K562 (cell line): ENCODE results near the gene MBNL1. TPM values are rescaled to one million over a fixed set of nuclear protein-coding genes. Genes with fewer than 3 reads are reported as not detected.

Experiments
- ETV6 ChIP-seq, 3 experiments: fragments of 150-350 bp in 1 of 3; sonication (generic) in 1 of 3; formaldehyde crosslinking in 1 of 3; IDR thresholded peaks; 2 replicates each; pipeline versions ENCODE4 v1.6.1 to v1.8.0; 2014 to 2022; ENCODE audit warnings: borderline replicate concordance in 2 of 3, low read depth in 2 of 3, antibody characterized with exemption in 1 of 3, low read length in 1 of 3, mild to moderate bottlenecking in 1 of 3, missing genetic modification reagents in 1 of 3
- KDM4B ChIP-seq, 2 experiments: fragments of 450-650 bp in 1 of 2; sonication (generic) in 1 of 2; IDR thresholded peaks; 2 replicates each; pipeline ENCODE4 v1.6.1; 2016 to 2017; ENCODE audit warnings: borderline replicate concordance in 2 of 2, antibody characterized with exemption in 1 of 2, low read depth in 1 of 2, mild to moderate bottlenecking in 1 of 2
- LEF1 ChIP-seq: fragments of 450-650 bp; IDR thresholded peaks from 2 replicates; pipeline ENCODE4 v1.6.1; 2016; ENCODE audit warnings: mild to moderate bottlenecking
- MEF2D ChIP-seq: conservative IDR thresholded peaks from 2 replicates; pipeline ENCODE4 v1.6.1; 2016; ENCODE audit warnings: low read depth, missing genetic modification characterization, missing compliant biosample characterization
- NR1H2 ChIP-seq: sonication (generic); formaldehyde crosslinking; IDR thresholded peaks from 2 replicates; pipeline ENCODE4 v1.4.0; 2020; ENCODE audit warnings: mild to moderate bottlenecking, missing genetic modification reagents
- POLR2A ChIP-seq: fragments of 450-650 bp; conservative IDR thresholded peaks from 2 replicates; pipeline ENCODE4 v1.6.1; 2016
- PTRF ChIP-seq: fragments of 450-650 bp; IDR thresholded peaks from 2 replicates; pipeline ENCODE4 v1.6.1; 2016; ENCODE audit warnings: mild to moderate bottlenecking, missing genetic modification characterization, missing compliant biosample characterization
- RAD21 ChIP-seq, 2 experiments: fragments of 250-450 bp in 1 of 2; fragments of 450-650 bp in 1 of 2; sonication (Bioruptor Pico) in 1 of 2; formaldehyde crosslinking in 1 of 2; IDR thresholded peaks in 1 of 2; conservative IDR thresholded peaks in 1 of 2; 2 replicates each; pipeline versions ENCODE4 v1.4.0 to v1.8.0; 2020 to 2022; ENCODE audit warnings: mild to moderate bottlenecking in 2 of 2, moderate library complexity in 1 of 2
- SAFB ChIP-seq: fragments of 200-400 bp; formaldehyde crosslinking; IDR thresholded peaks from 2 replicates; pipeline ENCODE4 v1.6.1; 2017; ENCODE audit warnings: low read depth, low read length, borderline replicate concordance
- TCF7L2 ChIP-seq: fragments of 150-350 bp; IDR thresholded peaks from 2 replicates; pipeline ENCODE4 v1.6.1; 2016; ENCODE audit warnings: low read depth, mild to moderate bottlenecking, low read length, moderate library complexity
- TFAM ChIP-seq: fragments of 250-450 bp; sonication (Bioruptor Pico); conservative IDR thresholded peaks from 2 replicates; pipeline ENCODE4 v1.5.0; 2021; ENCODE audit warnings: mild to moderate bottlenecking, moderate library complexity
- ZNF165 ChIP-seq: fragments of 250-450 bp; sonication (Bioruptor Pico); IDR thresholded peaks from 2 replicates; pipeline ENCODE4 v1.4.0; 2020; ENCODE audit warnings: borderline replicate concordance
- polyA plus RNA-seq, 8 experiments: library from polyadenylated mRNA; depleted of rRNA in 4 of 8; stranded (reverse) in 5 of 8; unstranded in 3 of 8; fragments of >200 nt; fragmentation: Nextera tagmentation in 2 of 8; fragmentation: Illumina TruSeq in 1 of 8; extraction: Ambion mirVana in 2 of 8; extraction: Trizol in 1 of 8; gene quantifications; 2 replicates each; pipeline versions ENCODE4 v1.2.1 to v1.2.3, GENCODE V29; 2011 to 2014; ENCODE audit warnings: inconsistent platforms in 1 of 8, missing spikeins in 1 of 8
- total RNA-seq, 7 experiments: library from RNA; depleted of rRNA in 6 of 7; stranded (reverse); fragments of >200 nt in 6 of 7; fragmentation: Illumina TruSeq in 2 of 7; extraction: Trizol in 2 of 7; gene quantifications; 2 replicates each; pipeline versions ENCODE4 v1.2.1 to v1.2.3, GENCODE V29; 2011 to 2021; ENCODE audit warnings: low replicate concordance in 1 of 7
- TF ChIP-seq, protein P1 (sequence below): sonication (generic); formaldehyde crosslinking; IDR thresholded peaks from 2 replicates; pipeline ENCODE4 v1.8.1; 2023; ENCODE audit warnings: missing genetic modification reagents, mild to moderate bottlenecking, borderline replicate concordance
- TF ChIP-seq, protein P2 (sequence below): fragments of 450-650 bp; IDR thresholded peaks from 2 replicates; pipeline ENCODE4 v1.6.1; 2018; ENCODE audit warnings: mild to moderate bottlenecking, low read depth; ENCODE audit not compliant: partially characterized antibody
- TF ChIP-seq, protein P3 (sequence below): fragments of 450-650 bp; formaldehyde crosslinking; IDR thresholded peaks from 2 replicates; pipeline ENCODE4 v1.4.0; 2020; ENCODE audit warnings: mild to moderate bottlenecking, moderate library complexity
- TF ChIP-seq, protein P4 (sequence below), 2 experiments: fragments of 200-800 bp in 1 of 2; sonication (Bioruptor generic) in 1 of 2; sonication (generic) in 1 of 2; formaldehyde crosslinking in 1 of 2; IDR thresholded peaks in 1 of 2; conservative IDR thresholded peaks in 1 of 2; 2 replicates each; pipeline versions ENCODE4 v1.5.0 to v1.6.1; 2016 to 2020; ENCODE audit warnings: missing compliant biosample characterization in 1 of 2, missing genetic modification characterization in 1 of 2, missing genetic modification reagents in 1 of 2

The MBNL1 gene
- total and polyA plus RNA-seq, 9 of the 15 experiments (the other 6 are each of a cell fraction or from before 2014, with no cell fraction given), result 70.3 to 243 (median 220) TPM

DNA sequence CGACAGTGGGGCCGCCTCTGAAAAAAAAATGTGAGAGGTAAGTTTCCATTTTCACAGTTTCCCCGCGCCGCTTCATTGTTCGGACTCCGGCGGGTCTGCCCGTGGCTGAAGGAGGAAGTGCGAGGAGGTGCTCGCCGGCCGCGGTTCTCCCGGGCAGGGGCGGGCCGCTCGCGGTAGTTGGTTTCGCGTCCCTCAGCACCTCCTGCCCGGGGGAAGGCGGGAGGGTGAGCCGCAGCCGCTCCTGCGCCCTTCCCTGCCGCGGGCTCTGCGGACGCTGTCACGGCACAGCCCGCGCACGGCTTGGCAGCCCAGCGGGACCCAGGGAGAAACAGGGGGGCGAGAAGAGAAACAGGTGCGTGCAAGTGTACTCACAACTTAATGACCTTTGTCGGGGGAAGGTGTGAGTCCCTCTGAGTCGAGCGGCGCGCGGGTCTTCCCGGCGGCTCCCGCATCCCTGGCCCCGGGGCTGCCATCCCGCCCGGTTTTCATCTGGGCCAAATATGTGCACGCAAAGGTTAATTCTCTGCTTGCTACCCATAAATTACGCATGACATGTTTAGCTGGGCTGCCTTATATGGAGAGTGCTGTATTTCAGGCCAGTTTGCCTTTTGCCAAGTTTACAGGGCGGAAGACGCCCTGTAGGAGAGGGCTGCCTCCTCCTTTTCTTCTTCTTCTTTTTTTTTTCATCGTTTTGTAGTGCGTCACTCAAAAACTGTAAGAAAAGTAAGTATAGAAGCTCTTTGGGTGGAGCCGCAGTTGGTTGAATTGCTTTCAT is 514 bp downstream of the MBNL1 start (continued):
- TF ChIP-seq, protein P1, sequence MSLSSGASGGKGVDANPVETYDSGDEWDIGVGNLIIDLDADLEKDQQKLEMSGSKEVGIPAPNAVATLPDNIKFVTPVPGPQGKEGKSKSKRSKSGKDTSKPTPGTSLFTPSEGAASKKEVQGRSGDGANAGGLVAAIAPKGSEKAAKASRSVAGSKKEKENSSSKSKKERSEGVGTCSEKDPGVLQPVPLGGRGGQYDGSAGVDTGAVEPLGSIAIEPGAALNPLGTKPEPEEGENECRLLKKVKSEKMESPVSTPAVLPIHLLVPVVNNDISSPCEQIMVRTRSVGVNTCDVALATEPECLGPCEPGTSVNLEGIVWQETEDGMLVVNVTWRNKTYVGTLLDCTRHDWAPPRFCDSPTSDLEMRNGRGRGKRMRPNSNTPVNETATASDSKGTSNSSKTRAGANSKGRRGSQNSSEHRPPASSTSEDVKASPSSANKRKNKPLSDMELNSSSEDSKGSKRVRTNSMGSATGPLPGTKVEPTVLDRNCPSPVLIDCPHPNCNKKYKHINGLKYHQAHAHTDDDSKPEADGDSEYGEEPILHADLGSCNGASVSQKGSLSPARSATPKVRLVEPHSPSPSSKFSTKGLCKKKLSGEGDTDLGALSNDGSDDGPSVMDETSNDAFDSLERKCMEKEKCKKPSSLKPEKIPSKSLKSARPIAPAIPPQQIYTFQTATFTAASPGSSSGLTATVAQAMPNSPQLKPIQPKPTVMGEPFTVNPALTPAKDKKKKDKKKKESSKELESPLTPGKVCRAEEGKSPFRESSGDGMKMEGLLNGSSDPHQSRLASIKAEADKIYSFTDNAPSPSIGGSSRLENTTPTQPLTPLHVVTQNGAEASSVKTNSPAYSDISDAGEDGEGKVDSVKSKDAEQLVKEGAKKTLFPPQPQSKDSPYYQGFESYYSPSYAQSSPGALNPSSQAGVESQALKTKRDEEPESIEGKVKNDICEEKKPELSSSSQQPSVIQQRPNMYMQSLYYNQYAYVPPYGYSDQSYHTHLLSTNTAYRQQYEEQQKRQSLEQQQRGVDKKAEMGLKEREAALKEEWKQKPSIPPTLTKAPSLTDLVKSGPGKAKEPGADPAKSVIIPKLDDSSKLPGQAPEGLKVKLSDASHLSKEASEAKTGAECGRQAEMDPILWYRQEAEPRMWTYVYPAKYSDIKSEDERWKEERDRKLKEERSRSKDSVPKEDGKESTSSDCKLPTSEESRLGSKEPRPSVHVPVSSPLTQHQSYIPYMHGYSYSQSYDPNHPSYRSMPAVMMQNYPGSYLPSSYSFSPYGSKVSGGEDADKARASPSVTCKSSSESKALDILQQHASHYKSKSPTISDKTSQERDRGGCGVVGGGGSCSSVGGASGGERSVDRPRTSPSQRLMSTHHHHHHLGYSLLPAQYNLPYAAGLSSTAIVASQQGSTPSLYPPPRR, result no peak
- TF ChIP-seq LEF1 (no peak), ZNF165 (no peak), RAD21 (CRISPR knock-in tag; conservative IDR thresholded peaks at IDR 0.05 in 1 of 2, IDR thresholded peaks at IDR 0.05 in 1 of 2) (peak in 1 of 2 experiments; percentile 13; a peak in 1 of 4 replicates), PTRF (tag) (no peak), ETV6 (IDR thresholded peaks at IDR 0.05; ENCODE audit: borderline replicate concordance in 1 of 2, low read depth in 2 of 2, low read length in 1 of 2) (no peak), ETV6 (CRISPR knock-in tag; IDR thresholded peaks at IDR 0.05; ENCODE audit: borderline replicate concordance) (peak; percentile 46; the same call in 1 of the 2 replicates), MEF2D (tag) (no peak), NR1H2 (0 out of 2 replicates have a peak, but pooled peaks have one; percentile 4), TFAM (no peak), TCF7L2 (no peak), POLR2A (no peak), SAFB (no peak), KDM4B (IDR thresholded peaks at IDR 0.05; ENCODE audit: borderline replicate concordance in 2 of 2, low read depth in 1 of 2) (no peak)
- TF ChIP-seq, protein P2, sequence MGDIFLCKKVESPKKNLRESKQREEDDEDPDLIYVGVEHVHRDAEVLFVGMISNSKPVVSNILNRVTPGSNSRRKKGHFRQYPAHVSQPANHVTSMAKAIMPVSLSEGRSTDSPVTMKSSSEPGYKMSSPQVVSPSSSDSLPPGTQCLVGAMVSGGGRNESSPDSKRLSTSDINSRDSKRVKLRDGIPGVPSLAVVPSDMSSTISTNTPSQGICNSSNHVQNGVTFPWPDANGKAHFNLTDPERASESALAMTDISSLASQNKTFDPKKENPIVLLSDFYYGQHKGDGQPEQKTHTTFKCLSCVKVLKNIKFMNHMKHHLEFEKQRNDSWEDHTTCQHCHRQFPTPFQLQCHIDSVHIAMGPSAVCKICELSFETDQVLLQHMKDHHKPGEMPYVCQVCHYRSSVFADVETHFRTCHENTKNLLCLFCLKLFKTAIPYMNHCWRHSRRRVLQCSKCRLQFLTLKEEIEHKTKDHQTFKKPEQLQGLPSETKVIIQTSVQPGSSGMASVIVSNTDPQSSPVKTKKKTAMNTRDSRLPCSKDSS, result no peak
- TF ChIP-seq, protein P3, sequence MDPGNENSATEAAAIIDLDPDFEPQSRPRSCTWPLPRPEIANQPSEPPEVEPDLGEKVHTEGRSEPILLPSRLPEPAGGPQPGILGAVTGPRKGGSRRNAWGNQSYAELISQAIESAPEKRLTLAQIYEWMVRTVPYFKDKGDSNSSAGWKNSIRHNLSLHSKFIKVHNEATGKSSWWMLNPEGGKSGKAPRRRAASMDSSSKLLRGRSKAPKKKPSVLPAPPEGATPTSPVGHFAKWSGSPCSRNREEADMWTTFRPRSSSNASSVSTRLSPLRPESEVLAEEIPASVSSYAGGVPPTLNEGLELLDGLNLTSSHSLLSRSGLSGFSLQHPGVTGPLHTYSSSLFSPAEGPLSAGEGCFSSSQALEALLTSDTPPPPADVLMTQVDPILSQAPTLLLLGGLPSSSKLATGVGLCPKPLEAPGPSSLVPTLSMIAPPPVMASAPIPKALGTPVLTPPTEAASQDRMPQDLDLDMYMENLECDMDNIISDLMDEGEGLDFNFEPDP (CRISPR knock-in tag), result no peak
- TF ChIP-seq, protein P4, sequence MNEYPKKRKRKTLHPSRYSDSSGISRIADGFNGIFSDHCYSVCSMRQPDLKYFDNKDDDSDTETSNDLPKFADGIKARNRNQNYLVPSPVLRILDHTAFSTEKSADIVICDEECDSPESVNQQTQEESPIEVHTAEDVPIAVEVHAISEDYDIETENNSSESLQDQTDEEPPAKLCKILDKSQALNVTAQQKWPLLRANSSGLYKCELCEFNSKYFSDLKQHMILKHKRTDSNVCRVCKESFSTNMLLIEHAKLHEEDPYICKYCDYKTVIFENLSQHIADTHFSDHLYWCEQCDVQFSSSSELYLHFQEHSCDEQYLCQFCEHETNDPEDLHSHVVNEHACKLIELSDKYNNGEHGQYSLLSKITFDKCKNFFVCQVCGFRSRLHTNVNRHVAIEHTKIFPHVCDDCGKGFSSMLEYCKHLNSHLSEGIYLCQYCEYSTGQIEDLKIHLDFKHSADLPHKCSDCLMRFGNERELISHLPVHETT (CRISPR knock-in tag; conservative IDR thresholded peaks at IDR 0.05 in 1 of 2, IDR thresholded peaks at IDR 0.05 in 1 of 2), result no peak
